ENCODE data around the gene HOXB1. TPM values are rescaled to one million over a fixed set of nuclear protein-coding genes. Genes with fewer than 3 reads are reported as not detected.
A peak's percentile ranks its signal among the peaks of the same experiment; 100 is the strongest.

HOXB1 gene
- total and polyA plus RNA-seq, 8 donors = 0.28 TPM; not detected in 7

- Histone ChIP-seq H3K4me1 (peaks cover 42 to 96% (median 68%) of the 10 kb centered on the region in 4 donors), H3K9me3 (no peaks in the 10 kb centered on the region), H3K27me3 (peaks cover 0 to 90% (median 34%) of the 10 kb centered on the region in 3 donors), H3K36me3 (no peaks in the 10 kb centered on the region), H3K27ac (peak overlapping the region; percentile 51 to 95 (median 93)), H3K4me3 (no peak overlapping the region)
- intact Hi-C loops (cut with DNase I; ENCODE audit: low total_unique reads) = no loop called here
- TF ChIP-seq EP300 (IDR thresholded peaks at IDR 0.05) = no peak
- TF ChIP-seq POLR2AphosphoS5 (IDR thresholded peaks at IDR 0.05) = no peak
- TF ChIP-seq CTCF (IDR thresholded peaks at IDR 0.05) = no peak
- TF ChIP-seq POLR2A (IDR thresholded peaks at IDR 0.05) = no peak
- 50 to 66% (median 60%) methylated on average over 16 of the region's 16 CpGs for WGBS, 5 donors
- no peak for DNase-seq
These were observed 28.5 kb upstream of the HOXB1 start for GRCh38 chr17:48559122-48559839.

GRCh38 chr17:48558831-48559121 is 28.0 kb upstream of the HOXB1 start:
- Histone ChIP-seq H3K27ac (peak overlapping the region in 4 of 5 donors; percentile 90 to 95 (median 93)), H3K4me1 (peaks cover 42 to 96% (median 67%) of the 10 kb centered on the region in 4 donors)
- TF ChIP-seq POLR2A (IDR thresholded peaks at IDR 0.05) (no peak), EP300 (IDR thresholded peaks at IDR 0.05) (no peak), POLR2AphosphoS5 (IDR thresholded peaks at IDR 0.05) (no peak), CTCF (IDR thresholded peaks at IDR 0.05) (no peak)

GRCh38 chr17:48558057-48558830 is 27.4 kb upstream of the HOXB1 start:
- peak in 1 of 2 donors; percentile 26 for DNase-seq
- TF ChIP-seq POLR2A (IDR thresholded peaks at IDR 0.05) = no peak
- TF ChIP-seq CTCF (IDR thresholded peaks at IDR 0.05) = no peak
- no peak for TF ChIP-seq POLR2AphosphoS5 (IDR thresholded peaks at IDR 0.05)
- TF ChIP-seq EP300 (IDR thresholded peaks at IDR 0.05) = no peak
- intact Hi-C loops (cut with DNase I; ENCODE audit: low total_unique reads) = no loop called here
- WGBS, 5 donors = 54 to 67% (median 65%) methylated on average over 13 of the region's 13 CpGs
- peak overlapping the region in 1 of 4 donors; percentile 13 for H3K4me3 ChIP-seq
- peaks cover 0 to 86% (median 30%) of the 10 kb centered on the region in 3 donors for H3K27me3 ChIP-seq
- H3K4me1 ChIP-seq = peaks cover 41 to 94% (median 63%) of the 10 kb centered on the region in 4 donors
- H3K9me3 ChIP-seq = no peaks in the 10 kb centered on the region
- H3K27ac ChIP-seq = peak overlapping the region; percentile 7 to 95 (median 93)
- no peaks in the 10 kb centered on the region for H3K36me3 ChIP-seq

More at GRCh38 chr17:48558831-48559121, 28.0 kb upstream of the HOXB1 start:
- Histone ChIP-seq H3K9me3 (no peaks in the 10 kb centered on the region), H3K4me3 (peak overlapping the region in 1 of 4 donors; percentile 13), H3K36me3 (no peaks in the 10 kb centered on the region), H3K27me3 (peaks cover 0 to 90% (median 33%) of the 10 kb centered on the region in 3 donors)
- intact Hi-C loops (cut with DNase I; ENCODE audit: low total_unique reads) = no loop called here
- 52 to 73% (median 67%) methylated on average over 2 of the region's 2 CpGs for WGBS, 5 donors
- no peak for DNase-seq

- Histone ChIP-seq H3K4me3 (peak overlapping the region in 2 of 4 donors; percentile 8 to 40), H3K27ac (peak overlapping the region; percentile 41 to 95 (median 93)), H3K27me3 (peaks cover 0 to 87% (median 24%) of the 10 kb centered on the region in 3 donors), H3K36me3 (no peaks in the 10 kb centered on the region), H3K9me3 (no peaks in the 10 kb centered on the region), H3K4me1 (peaks cover 28 to 94% (median 60%) of the 10 kb centered on the region in 4 donors)
- intact Hi-C loops (cut with DNase I; ENCODE audit: low total_unique reads) = no loop called here
- DNase-seq = peak in 1 of 2 donors; percentile 42
- TF ChIP-seq POLR2A (IDR thresholded peaks at IDR 0.05) (no peak), CTCF (IDR thresholded peaks at IDR 0.05) (no peak), POLR2AphosphoS5 (IDR thresholded peaks at IDR 0.05) (no peak), EP300 (IDR thresholded peaks at IDR 0.05) (no peak)
- 39 to 56% (median 48%) methylated on average over 7 of the region's 7 CpGs for WGBS, 5 donors
These were observed 26.0 kb upstream of the HOXB1 start for GRCh38 chr17:48556576-48557401.
